Measurements from ENCODE around the gene TMEM222.
A peak's percentile ranks its signal among the peaks of the same experiment; 100 is the strongest.

TMEM222 gene

GRCh38 chr1:27342391-27342777 is 20.4 kb downstream of the TMEM222 start:
- TF ChIP-seq MAX (IDR thresholded peaks at IDR 0.05; ENCODE audit: low read depth, low read length): no peak
- TF ChIP-seq MYC (IDR thresholded peaks at IDR 0.05; ENCODE audit: low read depth, low read length): 0 out of 2 replicates have a peak, but pooled peaks have one; percentile 10
- peak; percentile 54 for DNase-seq (ENCODE audit: low read depth)
- H3K4me3 ChIP-seq (ENCODE audit: low read depth, low read length): peak overlapping the region; percentile 96

GRCh38 chr1:27342778-27343638 is 21.0 kb downstream of the TMEM222 start:
- peak; percentile 97 for DNase-seq (ENCODE audit: low read depth)
- TF ChIP-seq MAX (IDR thresholded peaks at IDR 0.05; ENCODE audit: low read depth, low read length): peak; percentile 74
- peak; percentile 60; the same call in 1 of the 2 replicates for TF ChIP-seq MYC (IDR thresholded peaks at IDR 0.05; ENCODE audit: low read depth, low read length)
- no peak for TF ChIP-seq CTCF (IDR thresholded peaks at IDR 0.05; ENCODE audit: low read depth, low read length)
- TF ChIP-seq POLR2A (IDR thresholded peaks at IDR 0.05; ENCODE audit: extremely low read depth, insufficient read length): peak; percentile 78
- H3K4me3 ChIP-seq (ENCODE audit: low read depth, low read length): peak overlapping the region; percentile 96

- no peak for DNase-seq (ENCODE audit: low read depth)
- TF ChIP-seq MYC (IDR thresholded peaks at IDR 0.05; ENCODE audit: low read depth, low read length): no peak
- TF ChIP-seq POLR2A (IDR thresholded peaks at IDR 0.05; ENCODE audit: extremely low read depth, insufficient read length): no peak
- no peak for TF ChIP-seq CTCF (IDR thresholded peaks at IDR 0.05; ENCODE audit: low read depth, low read length)
- no peak for TF ChIP-seq MAX (IDR thresholded peaks at IDR 0.05; ENCODE audit: low read depth, low read length)
- H3K4me3 ChIP-seq (ENCODE audit: low read depth, low read length): peak overlapping the region; percentile 96
Observed at GRCh38 chr1:27343639-27344025, 21.7 kb downstream of the TMEM222 start.

GRCh38 chr1:27345272-27345671 is 23.3 kb downstream of the TMEM222 start:
- peak overlapping the region; percentile 21 for H3K4me3 ChIP-seq (ENCODE audit: low read depth, low read length)
- no peak for DNase-seq (ENCODE audit: low read depth)
- TF ChIP-seq MAX (IDR thresholded peaks at IDR 0.05; ENCODE audit: low read depth, low read length) (no peak), MYC (IDR thresholded peaks at IDR 0.05; ENCODE audit: low read depth, low read length) (no peak)

GRCh38 chr1:27346357-27346756 is 24.4 kb downstream of the TMEM222 start:
- H3K4me3 ChIP-seq (ENCODE audit: low read depth, low read length): no peak overlapping the region
- no peak for DNase-seq (ENCODE audit: low read depth)
- TF ChIP-seq MAX (IDR thresholded peaks at IDR 0.05; ENCODE audit: low read depth, low read length) (no peak), CTCF (IDR thresholded peaks at IDR 0.05; ENCODE audit: low read depth, low read length) (no peak), MYC (IDR thresholded peaks at IDR 0.05; ENCODE audit: low read depth, low read length) (no peak), POLR2A (IDR thresholded peaks at IDR 0.05; ENCODE audit: extremely low read depth, insufficient read length) (no peak)

GRCh38 chr1:27346991-27347624 is 25.1 kb downstream of the TMEM222 start:
- no peak overlapping the region for H3K4me3 ChIP-seq (ENCODE audit: low read depth, low read length)
- no peak for TF ChIP-seq MAX (IDR thresholded peaks at IDR 0.05; ENCODE audit: low read depth, low read length)
- no peak for TF ChIP-seq CTCF (IDR thresholded peaks at IDR 0.05; ENCODE audit: low read depth, low read length)
- TF ChIP-seq MYC (IDR thresholded peaks at IDR 0.05; ENCODE audit: low read depth, low read length): no peak
- TF ChIP-seq POLR2A (IDR thresholded peaks at IDR 0.05; ENCODE audit: extremely low read depth, insufficient read length): no peak
- DNase-seq (ENCODE audit: low read depth): no peak
